D341Med (cell line): Measurements from ENCODE around the gene OR5T2.
"Not testable (repeated sequence)": the region's sequence is repeated elsewhere in the genome, so short reads cannot be mapped to it uniquely, and the experiment has no call there.

Experiments used
- DNase-seq: peaks from one replicate; pipeline ENCODE4 v3.0.0; 2012; ENCODE audit warnings: low spot score

Gene OR5T2

DNA sequence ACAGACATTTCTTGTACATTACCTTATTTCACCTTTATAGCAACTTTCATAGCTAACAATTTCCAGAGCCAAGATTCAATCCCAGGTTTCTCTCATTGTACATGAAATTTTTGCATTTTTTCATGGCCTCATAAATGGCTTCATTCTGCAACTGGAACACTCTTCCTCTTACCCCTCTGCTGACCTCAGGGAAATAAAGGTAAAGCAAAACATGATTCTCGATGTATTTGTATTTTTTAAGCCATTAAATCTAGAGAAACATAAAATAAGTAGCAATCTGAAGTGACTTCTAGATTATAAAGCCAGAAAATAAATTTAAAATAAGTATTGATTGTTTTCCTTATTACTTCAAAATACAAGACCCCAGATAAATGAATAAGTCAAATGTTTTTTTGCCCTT is at the start of gene OR5T2:
Gene OR5T2 (minus strand): TSS at position 101 of the 400 bp plus-strand sequence. CDS start 1,193 bp downstream, outside the sequence.
- no peak for DNase-seq

- DNase-seq: no peak
Observed at GRCh38 chr11:56273854-56274253, 39.8 kb upstream of the OR5T2 start, which contains the start of gene OR5T1. Gene OR5T1 (plus strand): TSS chr11:56274154. CDS start chr11:56275639, 1,485 bp downstream.

DNA sequence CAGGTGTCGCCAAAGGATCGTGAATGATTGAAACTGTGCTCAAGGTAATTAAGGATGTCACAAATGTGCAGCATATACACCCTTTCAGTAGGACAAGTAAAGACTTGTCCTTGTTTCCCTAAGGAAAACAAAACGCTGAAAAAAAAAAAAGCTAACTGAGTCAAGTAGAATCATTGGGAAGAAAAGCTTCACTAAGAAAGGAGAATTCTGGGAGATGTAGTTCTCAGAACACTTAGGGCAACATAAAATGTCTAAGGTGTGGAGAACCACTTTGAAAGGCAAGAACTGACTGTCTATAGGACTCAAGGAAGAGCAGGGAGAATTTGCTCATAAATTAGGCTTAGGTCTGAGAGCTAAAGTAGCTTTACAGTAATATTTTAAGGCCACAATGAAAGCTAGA is 37.0 kb upstream of the OR5T2 start:
- no peak for DNase-seq

DNA sequence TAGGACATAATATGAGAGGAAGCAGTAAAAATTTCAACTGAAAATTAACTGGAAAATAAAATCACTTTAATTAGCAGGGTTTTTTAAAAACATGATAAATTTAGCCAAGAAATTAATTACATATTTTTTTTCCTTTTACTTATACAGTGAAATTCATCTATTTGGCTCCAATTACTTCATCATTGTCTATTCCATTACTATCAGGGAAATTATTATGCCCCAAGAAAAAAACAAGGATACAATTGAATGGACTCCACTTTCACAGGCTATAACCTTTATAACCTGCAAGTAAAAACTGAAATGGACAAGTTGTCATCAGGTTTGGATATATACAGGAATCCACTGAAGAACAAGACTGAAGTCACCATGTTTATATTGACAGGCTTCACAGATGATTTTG is 17.9 kb upstream of the OR5T2 start, which contains the start of gene OR5T3:
Gene OR5T3 (plus strand): TSS at position 301 of the 400 bp plus-strand sequence. CDS start 0 bp downstream, at position 301.
- no peak for DNase-seq

DNA sequence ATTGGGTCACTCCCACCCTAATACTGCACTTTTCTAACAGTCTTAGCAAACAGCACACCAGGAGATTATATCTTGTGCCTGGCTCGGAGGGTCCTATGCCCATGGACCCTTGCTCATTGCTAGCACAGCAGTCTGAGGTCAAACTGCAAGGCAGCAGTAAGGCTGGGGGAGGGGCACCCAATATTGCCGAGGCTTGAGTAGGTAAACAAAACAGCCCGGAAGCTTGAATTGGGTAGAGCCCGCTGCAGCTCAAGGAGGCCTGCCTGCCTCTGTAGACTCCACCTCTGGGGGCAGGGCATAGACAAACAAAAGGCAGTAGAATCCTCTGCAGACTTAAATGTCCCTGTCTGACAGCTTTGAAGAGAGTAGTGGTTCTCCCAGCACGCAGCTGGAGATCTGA is 14.3 kb downstream of the OR5T2 start:
- DNase-seq: not testable (repeated sequence)

DNA sequence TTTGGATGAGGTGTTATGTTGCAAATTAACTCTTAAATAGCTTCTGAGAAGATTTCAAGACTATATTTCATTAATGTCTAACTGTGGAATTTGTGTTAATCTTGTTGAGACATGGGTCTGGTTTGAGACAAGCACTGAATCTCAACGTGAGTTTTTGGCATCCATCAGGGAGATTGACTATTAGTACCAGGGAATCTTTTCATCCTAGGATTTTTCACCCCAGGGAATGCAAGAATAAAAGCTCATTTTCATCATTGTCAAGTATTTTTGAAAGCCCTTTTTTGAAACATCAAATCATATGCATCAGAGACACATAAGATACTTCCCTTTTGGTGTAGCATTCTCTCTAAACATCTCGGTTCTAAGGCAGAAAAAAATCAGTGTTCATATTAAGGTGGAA is 19.5 kb downstream of the OR5T2 start:
- no peak for DNase-seq

GRCh38 chr11:56207790-56208189 is 26.3 kb downstream of the OR5T2 start:
- no peak for DNase-seq

DNA sequence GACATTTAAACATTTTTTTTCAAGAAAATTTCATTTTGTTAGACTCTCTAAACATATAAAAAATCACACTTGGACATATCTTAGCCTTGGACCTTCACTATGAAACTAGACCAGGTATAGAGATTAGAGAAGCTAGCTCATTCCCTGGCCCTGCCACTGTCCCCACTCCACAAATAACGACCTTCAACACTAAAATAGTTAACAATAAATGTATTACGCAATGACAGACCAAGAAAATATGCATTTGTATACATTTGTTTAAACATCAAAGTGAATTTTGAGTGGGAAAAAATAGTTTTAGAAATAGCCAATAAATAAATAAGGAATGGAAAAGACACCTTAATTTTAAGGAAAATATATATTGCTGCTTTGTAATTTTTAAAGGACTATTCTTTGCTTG is 36.7 kb downstream of the OR5T2 start:
- no peak for DNase-seq

DNA sequence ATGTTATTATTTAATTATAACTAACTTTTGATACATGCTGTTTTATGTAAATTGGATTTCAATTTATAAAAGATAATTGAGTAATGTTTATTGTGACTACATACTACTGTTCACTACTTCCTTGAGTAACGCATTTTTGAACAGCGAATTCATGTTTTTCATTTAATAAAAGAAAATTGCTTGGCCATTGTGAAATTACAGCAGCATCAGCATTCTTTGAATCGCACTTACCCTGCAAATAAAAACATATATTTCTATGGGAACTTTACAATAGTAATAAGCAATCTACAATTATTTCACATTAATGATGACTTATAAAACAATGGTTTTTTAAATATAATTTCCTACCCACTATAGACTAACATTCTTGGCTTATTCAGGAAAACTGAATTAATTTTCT is 37.4 kb downstream of the OR5T2 start:
- no peak for DNase-seq

DNA sequence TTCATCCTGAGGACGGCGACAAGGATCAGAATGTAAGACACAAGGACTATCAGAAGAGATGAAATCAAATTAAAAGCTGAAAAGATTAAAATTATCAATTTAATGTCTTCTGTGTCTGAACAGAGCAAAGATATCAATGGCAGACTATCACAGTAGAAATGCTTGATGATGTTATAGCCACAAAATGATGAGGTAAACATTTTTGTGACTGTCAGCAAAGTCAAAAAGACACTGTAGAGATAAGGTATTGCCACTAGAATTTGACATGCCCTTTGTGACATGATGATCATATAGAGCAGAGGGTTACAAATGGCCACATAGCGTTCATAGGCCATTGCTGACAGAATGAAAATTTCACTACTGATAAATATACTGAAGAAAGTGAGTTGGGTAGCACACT is 45.5 kb downstream of the OR5T2 start:
- no peak for DNase-seq

DNA sequence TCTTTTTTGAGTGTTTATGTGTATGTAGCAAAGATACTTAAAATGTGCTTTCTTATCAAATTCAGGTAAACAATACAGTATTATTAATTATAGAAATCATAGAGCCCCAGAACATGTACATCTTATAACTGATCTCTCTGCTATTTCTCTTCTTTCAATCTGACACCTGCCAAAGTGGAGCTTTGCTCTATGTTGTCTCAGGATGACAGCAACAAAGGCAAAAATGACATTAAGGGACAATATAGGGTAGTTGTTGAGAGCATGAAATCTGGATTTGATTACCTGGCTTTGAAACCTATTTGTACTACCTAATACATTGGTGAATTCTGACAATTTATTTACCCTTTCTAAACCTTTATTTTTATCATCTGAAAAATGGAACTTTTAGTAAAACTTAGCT is 50.6 kb downstream of the OR5T2 start:
- DNase-seq: no peak
